Measurements from ENCODE around the gene GPBAR1.

The GPBAR1 gene

DNA sequence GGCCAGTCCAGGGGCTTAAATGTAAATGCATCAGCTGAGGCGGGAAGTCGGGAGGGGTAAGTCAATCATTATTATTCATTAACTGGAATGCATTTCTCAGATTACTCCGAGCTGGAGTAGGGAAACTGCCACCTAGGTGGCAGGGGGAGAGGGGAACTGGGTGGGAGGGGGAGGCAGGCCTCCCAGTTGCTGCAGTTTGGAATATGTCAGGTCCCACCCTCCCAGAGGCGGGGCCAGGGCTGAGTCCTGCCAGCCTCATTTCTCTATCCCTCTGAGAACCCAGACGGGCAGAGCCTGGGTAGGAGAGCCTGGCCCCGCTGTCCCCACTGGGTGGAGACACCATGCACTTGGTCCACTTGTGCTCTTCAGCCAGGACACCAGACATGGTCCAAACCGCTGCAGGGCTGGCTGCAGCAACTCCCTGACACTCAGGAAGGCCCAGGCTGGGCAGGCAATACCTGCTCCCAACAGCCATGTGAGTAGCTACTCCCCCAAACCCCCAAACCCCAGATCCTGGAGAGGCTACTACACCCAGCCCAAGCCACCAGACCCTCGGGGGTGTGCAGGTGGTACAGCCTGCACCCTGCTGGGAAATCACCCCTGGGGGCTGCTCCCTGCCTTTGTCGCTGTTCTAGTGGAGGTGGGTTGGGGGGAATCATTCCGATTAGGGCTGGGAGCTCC is at the start of gene GPBAR1:
TSS of gene GPBAR1 (plus strand) at position 274 of the 681 bp plus-strand sequence. CDS start 1,710 bp downstream, outside the sequence.
- FAIRE-seq, result no peak
- no peak for DNase-seq (ENCODE audit: low spot score)

DNA sequence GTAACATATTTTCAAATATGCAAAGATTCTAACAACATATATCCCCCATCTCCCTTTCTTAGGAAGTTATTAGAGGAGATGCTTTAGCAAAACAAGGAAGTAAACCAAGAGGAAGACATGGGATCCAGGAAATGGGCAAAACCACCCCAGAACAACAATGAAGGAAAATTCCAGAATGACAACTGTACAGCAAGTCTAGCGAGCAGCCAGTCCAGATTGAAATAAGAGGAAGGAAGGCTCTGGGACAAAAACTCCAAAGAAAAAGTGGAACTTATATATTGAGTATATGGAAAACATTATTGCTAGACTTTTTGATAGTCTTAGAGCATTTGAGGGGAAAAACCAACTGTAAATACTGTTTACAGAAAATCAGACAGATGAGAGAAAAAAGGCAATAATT is 46.7 kb upstream of the GPBAR1 start:
- FAIRE-seq, result no peak
- no peak for DNase-seq (ENCODE audit: low spot score)

DNA sequence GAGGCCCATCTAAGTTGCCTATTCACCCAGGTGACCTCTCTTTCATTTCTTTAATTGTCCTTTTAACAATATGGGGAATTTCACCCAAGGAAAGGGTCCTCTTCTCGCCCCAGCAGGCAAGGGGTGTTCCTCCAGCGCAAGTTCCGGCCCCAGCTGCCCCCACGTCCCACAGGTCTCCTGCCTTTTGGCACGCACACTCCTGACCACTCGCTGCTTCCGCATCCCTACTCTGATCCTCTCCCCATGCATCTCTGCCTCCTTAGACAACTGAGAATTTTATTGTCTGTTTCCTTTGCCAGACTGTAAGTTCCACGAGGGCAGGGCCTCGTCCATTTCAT is 44.5 kb upstream of the GPBAR1 start:
- FAIRE-seq (no peak), DNase-seq (ENCODE audit: low spot score) (no peak)

DNA sequence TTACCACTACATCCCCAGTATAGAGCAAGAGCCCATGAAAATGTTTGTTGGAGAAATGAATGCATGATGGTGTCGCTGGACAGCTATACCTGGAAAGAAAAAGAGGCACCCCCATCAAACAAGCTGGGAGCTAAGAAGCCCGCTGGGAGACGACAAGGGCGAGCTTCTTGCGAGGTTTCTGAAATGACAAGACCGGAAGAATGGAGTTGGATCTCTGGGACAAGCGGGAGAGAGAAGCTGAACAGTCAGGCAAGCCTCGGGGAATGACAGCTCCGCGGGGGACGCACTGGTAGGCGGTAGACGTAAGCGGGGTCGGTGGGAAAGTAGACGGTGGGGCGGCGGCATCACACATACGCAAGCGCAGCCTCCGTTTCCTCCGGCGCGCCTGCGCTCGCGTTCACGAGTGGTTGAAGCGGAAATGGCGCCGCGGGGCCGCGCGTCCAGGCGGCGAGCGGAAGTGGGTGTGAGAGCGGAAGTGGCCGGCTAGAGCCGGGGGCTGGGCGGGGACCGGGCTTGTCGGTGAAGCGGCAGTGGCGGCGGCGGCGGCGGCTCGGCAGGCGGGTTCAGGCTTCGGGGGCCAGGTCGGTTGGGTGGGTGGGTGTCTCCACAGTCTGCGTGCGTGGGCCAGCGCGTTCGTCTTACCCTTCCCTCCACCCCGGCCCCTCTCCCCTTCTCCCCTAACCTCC is 44.0 kb upstream of the GPBAR1 start, which contains the start of gene ARPC2:
TSS of gene ARPC2 (plus strand) at position 516 of the 686 bp plus-strand sequence. CDS start 282 bp downstream, outside the sequence.
- FAIRE-seq, result no peak
- DNase-seq (ENCODE audit: low spot score), result peak; percentile 78

DNA sequence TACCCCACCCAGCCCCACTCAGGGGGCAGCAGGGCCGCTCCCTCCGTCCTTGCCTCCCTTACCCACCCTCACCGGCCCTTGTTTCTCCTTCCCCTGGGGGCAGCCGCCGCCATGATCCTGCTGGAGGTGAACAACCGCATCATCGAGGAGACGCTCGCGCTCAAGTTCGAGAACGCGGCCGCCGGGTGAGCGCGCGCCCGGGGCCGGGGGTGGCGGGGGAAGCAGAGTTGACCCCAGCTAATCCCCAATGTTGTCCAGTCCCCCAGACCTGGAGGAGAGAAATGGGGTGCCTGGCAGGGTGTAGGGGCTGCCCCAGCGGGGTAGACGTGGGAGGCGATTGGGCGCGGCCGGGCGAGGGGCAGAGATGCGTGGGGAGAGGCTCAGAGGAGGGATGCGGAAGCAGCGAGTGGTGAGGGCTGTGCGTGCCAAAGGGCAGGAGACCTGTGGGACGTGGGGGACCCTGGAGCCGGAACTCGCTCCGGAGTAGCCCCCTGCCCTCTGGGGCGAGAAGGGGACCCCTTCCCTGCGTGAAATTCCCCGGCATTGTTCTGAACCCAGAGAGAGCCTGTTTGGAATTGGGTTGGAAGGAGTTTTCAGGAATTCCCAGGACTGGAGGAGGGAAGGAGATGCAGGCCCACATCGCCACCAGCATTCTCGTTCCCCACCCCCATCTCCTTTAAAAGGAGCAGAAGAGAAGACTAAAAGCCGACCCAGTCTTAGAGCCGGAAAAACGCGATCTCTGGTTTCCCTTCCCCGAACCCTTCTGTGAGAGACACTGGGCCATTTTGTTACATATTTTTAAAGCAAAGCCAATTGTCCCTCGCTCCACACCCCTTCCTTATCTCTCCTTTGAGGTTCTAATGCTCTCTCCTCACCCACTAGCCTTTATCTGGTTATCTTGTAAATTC is 43.2 kb upstream of the GPBAR1 start:
- no peak for DNase-seq (ENCODE audit: low spot score)

DNA sequence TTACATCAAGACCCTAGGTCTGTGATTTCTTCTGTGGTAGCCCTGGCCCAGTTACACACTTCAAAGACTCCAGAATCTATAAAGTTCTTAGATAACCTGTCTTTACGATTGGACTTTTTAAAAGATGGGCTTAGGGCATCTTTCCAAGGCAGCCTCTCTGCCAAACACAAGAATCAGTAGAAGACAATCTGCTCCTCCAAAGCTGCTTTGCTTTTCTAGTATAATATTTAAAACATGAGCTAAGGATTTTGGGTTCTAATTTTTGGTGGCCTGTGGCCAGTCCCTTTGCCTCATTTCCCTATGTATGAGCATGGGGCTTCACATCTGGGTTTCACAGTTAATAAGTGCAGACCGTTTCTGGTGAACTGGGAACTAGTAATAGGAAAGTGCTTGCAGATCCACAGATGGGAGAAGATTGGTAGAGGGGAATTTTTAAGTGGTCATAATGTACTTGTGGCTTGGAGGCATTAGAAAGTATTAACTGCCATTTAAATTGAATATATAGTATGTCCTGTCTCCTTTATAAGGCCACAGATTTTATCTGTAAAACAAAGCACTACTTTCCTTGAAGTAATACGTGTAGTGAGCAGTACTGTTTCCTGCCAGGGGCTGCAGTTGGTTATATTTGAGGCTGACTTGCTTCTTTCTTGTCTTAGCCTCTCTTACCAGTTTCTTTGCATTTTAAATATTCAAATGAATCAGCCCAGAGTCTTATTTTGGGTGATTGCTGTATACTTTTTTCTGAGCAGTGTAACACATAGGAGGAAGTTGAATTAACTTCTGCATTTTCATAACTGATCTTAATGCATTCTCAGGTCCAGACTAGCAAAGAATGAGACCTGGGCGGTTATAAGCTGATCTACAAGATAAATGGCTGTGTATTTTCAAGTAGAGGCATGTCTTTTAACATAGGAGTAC is 42.3 kb upstream of the GPBAR1 start:
- no peak for FAIRE-seq
- no peak for DNase-seq (ENCODE audit: low spot score)

More for the DNA sequence above, 43.2 kb upstream of the GPBAR1 start:
- FAIRE-seq, result no peak

DNA sequence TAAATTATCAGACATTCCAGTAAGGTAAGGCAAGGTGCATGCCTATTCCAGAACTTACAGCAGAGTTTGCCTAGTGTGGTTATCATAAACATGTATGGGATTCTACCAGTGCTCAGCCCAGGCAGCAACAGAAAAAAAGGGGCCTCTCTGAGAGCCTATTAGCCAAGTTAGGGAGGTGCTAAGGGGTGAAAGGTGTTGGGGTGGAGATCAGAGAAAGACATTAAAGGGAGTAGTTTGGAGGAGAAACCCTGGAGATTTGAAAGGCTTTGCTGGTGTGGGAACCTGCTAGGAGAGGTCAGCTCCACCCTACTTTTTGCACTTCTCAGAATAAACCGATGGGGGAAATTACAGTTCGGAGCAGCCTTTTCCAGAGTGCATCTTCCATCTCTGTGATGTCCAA is 40.9 kb upstream of the GPBAR1 start:
- DNase-seq (ENCODE audit: low spot score) (no peak), FAIRE-seq (no peak)

DNA sequence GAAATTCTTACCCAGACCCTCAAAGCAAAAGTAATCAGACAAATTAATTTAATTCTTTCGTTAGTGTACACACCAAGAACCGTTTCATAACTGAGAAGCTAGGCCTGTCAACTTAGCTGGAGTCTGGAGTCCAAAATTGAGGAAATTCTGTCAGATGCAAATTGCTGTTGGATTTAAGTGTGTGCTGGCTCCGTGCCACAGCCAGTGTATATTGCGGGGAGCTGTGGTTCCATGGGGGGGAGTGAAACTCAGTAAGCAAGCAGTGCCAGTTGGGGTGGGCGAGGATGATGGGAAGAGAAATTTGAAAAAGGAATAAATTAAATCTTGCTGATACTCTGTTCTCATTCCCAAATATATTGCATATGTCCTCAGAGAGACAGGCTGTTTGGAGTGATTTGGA is 39.8 kb upstream of the GPBAR1 start:
- DNase-seq (ENCODE audit: low spot score) (no peak), FAIRE-seq (no peak)

DNA sequence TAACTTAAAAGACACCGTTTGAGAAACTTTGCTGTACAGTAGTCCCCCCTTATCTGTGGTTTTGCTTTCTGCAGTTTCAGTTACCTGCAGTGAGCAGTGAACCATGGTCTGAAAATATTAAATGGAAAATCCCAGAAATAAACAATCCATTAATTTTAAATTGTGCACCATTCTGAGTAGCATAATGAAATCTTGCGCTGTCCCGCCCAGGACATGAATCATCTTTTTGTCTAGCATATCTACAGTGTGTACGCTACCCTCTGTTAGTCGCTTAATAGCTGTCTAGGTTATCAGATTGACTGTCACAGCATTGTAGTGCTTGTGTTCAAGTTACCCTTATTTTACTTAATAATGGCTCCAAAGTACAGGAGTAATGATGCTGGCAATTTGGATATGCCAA is 37.8 kb upstream of the GPBAR1 start:
- DNase-seq (ENCODE audit: low spot score) (no peak), FAIRE-seq (no peak)

DNA sequence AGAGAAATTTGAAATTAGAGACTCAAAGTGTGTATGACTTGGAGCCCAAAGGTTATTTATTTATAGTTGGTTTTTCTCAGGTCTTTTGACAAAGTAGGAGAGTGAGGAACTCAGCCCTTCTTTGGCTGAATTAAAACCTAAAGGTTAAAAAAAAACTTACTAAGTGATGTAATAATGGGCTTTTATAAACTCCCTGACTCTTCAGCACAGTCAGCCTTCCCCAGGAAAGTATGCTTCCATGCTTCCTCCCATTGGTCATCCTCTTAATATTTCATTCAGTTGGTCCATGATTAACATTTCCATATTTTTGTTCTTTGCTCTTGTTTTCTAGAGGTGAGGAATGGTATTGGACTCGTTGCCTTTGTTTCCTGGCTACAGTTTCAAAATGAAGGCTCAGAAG is 36.6 kb upstream of the GPBAR1 start:
- DNase-seq (ENCODE audit: low spot score) (no peak), FAIRE-seq (no peak)

DNA sequence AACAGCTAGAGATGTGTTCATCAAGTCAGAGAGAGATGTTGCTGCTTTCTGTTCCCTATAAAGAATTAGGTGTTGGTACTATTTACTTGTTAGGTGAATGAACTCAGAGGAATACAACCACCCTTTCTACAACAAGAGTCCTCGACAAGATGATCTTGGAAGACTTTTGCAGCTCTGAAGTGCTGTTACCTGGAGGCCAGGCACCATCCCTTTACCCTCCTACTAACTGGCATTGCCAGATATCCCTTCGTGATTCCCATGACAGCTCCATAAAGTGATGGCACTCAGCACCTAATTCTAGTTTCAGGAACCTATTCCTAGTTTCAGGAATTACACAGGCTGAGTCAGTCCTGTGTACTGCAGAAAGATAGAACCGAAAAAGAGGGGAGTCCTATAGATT is 33.9 kb upstream of the GPBAR1 start:
- FAIRE-seq, result no peak
- DNase-seq (ENCODE audit: low spot score), result no peak

DNA sequence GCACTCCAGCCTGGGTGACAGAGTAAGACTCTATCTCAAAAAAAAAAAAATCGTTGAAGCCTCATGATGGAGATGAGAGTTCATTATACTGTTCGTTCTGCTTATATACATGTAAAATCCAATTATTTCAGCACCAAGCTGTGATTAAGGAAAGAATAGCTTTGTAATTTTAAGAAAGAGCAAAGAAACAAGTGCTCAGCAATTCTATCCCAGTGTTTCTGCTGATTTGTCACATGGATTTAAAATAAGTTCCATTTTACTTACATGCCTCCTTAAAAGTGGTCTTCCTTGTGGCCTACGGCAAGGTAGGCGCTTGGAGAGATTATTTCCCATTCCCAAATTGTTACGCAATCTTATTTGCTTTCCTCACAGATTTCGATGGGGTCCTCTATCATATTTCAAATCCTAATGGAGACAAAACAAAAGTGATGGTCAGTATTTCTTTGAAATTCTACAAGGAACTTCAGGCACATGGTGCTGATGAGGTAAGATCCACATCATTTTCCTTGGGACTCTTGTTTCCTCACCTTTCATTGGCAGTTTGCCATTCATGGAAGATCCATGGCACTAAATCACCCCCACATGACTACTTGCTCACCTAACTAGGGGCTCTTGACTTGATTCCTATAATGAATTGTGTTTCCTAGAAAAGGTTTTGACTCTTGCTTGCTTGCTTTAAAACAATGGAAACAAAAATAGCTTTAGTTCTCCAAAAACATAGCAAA is 32.3 kb upstream of the GPBAR1 start:
- FAIRE-seq, result no peak
- DNase-seq (ENCODE audit: low spot score), result peak; percentile 53

DNA sequence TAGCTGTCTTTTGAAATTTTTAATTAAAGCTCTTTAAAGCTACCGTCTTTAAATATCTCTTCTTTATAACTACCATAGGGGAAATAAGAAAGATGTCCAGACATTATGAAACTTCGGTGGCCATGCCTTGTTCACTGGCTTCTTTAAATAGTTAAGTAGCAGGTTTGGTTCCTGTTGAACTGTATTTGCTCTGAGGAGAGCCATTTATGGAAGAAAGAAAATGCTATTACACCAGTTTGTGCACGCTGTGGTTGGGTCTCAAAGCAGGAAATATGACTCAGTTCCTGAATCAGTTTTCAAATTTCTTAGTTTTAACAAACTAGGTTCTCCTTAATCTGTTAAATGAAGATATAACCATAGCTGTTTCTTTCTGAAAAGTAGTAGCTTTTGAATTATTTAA is 31.6 kb upstream of the GPBAR1 start:
- DNase-seq (ENCODE audit: low spot score), result peak; percentile 76
- FAIRE-seq, result peak; percentile 92

GRCh38 chr2:218229851-218230250 is 31.0 kb upstream of the GPBAR1 start:
- peak; percentile 30 for FAIRE-seq
- DNase-seq (ENCODE audit: low spot score), result peak; percentile 49

GRCh38 chr2:218230882-218231281 is 29.9 kb upstream of the GPBAR1 start:
- DNase-seq (ENCODE audit: low spot score), result peak; percentile 97
- FAIRE-seq, result peak; percentile 98

DNA sequence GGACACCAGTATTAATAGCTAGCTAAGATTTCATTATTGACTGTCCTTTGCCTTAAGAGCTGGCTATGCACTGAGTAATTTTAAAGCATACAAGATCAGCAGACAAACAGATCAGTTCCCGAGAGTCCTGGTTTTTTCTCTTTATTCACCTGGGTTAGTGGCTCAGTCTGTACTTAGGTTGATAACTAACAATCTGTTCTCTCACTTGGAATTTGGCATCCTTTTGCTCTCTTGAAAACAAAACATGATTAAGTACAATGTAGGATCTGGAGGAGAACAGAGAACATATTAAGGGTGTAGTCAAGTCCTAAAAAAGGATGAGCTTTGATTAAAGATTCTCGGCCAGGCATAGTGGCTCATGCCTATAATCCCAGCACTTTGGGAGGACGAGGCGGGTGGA is 27.3 kb upstream of the GPBAR1 start:
- DNase-seq (ENCODE audit: low spot score) (no peak), FAIRE-seq (no peak)

- FAIRE-seq (no peak), DNase-seq (ENCODE audit: low spot score) (no peak)
Observed at GRCh38 chr2:218234521-218234920, 26.3 kb upstream of the GPBAR1 start.

GRCh38 chr2:218235017-218235416 is 25.8 kb upstream of the GPBAR1 start:
- DNase-seq (ENCODE audit: low spot score) (no peak), FAIRE-seq (no peak)

GRCh38 chr2:218236829-218237228 is 24.0 kb upstream of the GPBAR1 start:
- FAIRE-seq (no peak), DNase-seq (ENCODE audit: low spot score) (no peak)

DNA sequence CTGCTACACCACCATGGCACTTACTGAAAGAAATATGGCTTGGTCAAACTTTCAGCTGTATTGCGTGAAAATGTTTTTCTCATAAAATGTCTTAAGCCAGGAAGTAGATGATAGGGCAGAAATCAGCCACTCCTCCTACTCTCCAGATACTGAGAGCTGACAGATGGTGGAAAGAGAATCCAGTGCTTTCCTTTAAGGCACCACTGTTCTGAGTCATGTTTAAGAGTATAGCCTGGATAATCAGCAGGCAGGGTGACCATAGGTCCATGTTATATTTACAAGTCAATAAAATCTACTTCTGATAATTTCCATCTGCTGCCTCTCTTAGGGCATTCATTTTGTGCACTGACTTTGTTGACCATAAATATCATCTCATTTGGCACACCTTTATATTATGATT is 21.9 kb upstream of the GPBAR1 start:
- no peak for FAIRE-seq
- DNase-seq (ENCODE audit: low spot score), result no peak
